ENCODE data around the gene PDK1. TPM values are rescaled to one million over a fixed set of nuclear protein-coding genes. Genes with fewer than 3 reads are reported as not detected.

PDK1 gene
- total RNA-seq, 1 donor from 2014 or later = 65.2 TPM

DNA sequence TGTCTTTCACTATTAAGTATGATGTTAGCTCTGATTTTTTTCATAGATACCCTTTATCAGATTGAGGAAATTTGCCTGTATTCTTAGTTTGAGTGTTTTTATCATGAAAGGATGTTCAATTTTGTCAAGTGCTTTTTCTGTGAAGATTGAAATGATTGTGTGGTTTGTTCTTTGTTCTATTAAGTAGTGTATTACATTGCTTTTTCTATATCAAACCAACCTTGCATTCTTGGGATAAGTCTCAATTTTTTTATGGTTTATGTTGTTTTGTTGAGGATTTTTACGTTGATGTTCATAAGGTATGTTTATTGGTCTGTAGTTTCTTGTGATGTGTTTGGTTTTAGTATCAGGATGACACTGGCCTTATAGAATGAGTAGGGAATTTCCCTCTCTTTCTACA, 19.1 kb downstream of the PDK1 start:
- Histone ChIP-seq H3K27ac (no peak overlapping the region), H3K4me3 (no peak overlapping the region), H3K27me3 (no peaks in the 10 kb centered on the region), H2AFZ (replicated peaks) (no peak overlapping the region), H3K36me3 (peaks cover 46% of the 10 kb centered on the region), H3K4me2 (no peak overlapping the region), H3K9ac (no peak overlapping the region), H3K79me2 (ENCODE audit: low read depth) (peaks cover 7% of the 10 kb centered on the region), H4K20me1 (ENCODE audit: low read depth) (peaks cover under 1% of the 10 kb centered on the region), H3K9me3 (ENCODE audit: low read depth) (peaks cover 12% of the 10 kb centered on the region), H3K4me1 (no peaks in the 10 kb centered on the region), H3F3A (ENCODE audit: low read depth) (peaks cover 7% of the 10 kb centered on the region)
- Mint-ChIP-seq H3K4me1 (no peaks in the 10 kb centered on the region), H3K36me3 (peaks cover 64% of the 10 kb centered on the region), H3K27ac (no peak overlapping the region), H3K27me3 (ENCODE audit: insufficient read depth, low read depth) (no peaks in the 10 kb centered on the region), H3K4me3 (no peak overlapping the region), H3K9me3 (peaks cover 43% of the 10 kb centered on the region)
- DNase-seq (ENCODE audit: low spot score) = no peak
- TF ChIP-seq, protein P1, sequence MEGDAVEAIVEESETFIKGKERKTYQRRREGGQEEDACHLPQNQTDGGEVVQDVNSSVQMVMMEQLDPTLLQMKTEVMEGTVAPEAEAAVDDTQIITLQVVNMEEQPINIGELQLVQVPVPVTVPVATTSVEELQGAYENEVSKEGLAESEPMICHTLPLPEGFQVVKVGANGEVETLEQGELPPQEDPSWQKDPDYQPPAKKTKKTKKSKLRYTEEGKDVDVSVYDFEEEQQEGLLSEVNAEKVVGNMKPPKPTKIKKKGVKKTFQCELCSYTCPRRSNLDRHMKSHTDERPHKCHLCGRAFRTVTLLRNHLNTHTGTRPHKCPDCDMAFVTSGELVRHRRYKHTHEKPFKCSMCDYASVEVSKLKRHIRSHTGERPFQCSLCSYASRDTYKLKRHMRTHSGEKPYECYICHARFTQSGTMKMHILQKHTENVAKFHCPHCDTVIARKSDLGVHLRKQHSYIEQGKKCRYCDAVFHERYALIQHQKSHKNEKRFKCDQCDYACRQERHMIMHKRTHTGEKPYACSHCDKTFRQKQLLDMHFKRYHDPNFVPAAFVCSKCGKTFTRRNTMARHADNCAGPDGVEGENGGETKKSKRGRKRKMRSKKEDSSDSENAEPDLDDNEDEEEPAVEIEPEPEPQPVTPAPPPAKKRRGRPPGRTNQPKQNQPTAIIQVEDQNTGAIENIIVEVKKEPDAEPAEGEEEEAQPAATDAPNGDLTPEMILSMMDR (IDR thresholded peaks at IDR 0.05) = no peak
- TF ChIP-seq EZH2phosphoT487 (IDR thresholded peaks at IDR 0.05) (no peak), EZH2 (IDR thresholded peaks at IDR 0.05) (no peak)

DNA sequence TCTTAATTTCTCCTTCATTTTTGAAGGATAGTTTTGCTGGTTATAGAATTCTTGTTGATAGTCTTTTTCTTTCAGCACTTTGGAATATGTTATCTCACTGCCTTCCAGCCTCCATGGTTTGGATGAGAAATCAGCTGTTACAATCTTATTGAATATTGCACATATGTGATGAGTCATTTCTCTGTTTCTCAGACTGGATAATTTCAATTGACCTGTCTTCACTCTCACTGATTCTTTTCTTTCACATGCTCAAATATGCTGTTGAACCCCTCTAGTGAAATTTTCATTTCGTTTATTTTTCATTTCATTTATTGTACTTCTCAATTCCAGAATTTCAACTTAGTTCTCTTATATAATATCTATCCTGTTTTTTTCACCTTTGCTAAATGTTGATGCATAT, 22.2 kb downstream of the PDK1 start:
- Histone ChIP-seq H3K36me3 (peaks cover 41% of the 10 kb centered on the region), H3K4me1 (no peaks in the 10 kb centered on the region), H3K79me2 (ENCODE audit: low read depth) (peaks cover 12% of the 10 kb centered on the region), H3K4me2 (no peak overlapping the region), H3K4me3 (no peak overlapping the region), H2AFZ (replicated peaks) (no peak overlapping the region), H3K9me3 (ENCODE audit: low read depth) (peaks cover 18% of the 10 kb centered on the region), H3F3A (ENCODE audit: low read depth) (peaks cover 7% of the 10 kb centered on the region), H3K27me3 (no peaks in the 10 kb centered on the region), H3K27ac (no peak overlapping the region), H3K9ac (no peak overlapping the region), H4K20me1 (ENCODE audit: low read depth) (no peaks in the 10 kb centered on the region)
- no peak overlapping the region for H3K4me3 Mint-ChIP-seq
- no peaks in the 10 kb centered on the region for H3K4me1 Mint-ChIP-seq
- H3K36me3 Mint-ChIP-seq = peaks cover 77% of the 10 kb centered on the region
- TF ChIP-seq, protein P1 (IDR thresholded peaks at IDR 0.05) = no peak
- no peak for TF ChIP-seq EZH2 (IDR thresholded peaks at IDR 0.05)
- no peak for TF ChIP-seq EZH2phosphoT487 (IDR thresholded peaks at IDR 0.05)
- DNase-seq (ENCODE audit: low spot score) = no peak
- no peaks in the 10 kb centered on the region for H3K27me3 Mint-ChIP-seq (ENCODE audit: insufficient read depth, low read depth)
- no peak overlapping the region for H3K27ac Mint-ChIP-seq
- peaks cover 47% of the 10 kb centered on the region for H3K9me3 Mint-ChIP-seq

DNA sequence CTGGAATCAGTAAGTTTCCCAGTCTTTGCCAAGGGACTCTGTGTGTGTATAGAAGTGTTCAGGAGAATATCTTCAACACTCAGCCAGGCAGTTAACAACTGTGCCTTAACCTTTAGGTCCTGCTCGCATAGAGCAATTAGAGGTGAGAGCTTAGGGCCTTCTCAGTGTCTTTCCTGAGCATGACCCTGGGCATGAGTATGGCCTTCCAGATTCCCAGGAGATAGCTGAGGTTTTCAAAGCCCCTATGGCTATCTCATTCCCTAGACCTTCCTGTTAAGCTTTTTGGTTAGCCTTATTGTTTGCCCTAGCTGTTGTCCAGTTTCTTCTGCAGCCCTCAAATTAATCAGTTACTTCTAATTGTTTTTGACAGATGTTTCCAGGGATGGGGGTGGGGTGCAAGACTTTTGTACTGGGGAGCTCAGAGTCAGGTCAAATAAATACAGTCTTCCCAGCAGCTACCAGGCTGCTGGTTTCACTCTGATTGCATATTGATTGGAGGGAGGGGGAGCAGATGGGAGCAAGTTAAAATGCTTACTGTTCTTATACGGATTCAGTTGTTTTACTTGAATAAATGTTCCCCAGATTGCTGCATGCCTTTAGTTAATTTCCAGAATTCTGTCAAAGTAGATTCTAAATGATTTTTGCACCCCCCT, 23.1 kb downstream of the PDK1 start:
- Histone ChIP-seq H3K27me3 (no peaks in the 10 kb centered on the region), H3K27ac (no peak overlapping the region), H3K79me2 (ENCODE audit: low read depth) (peaks cover 12% of the 10 kb centered on the region), H3K4me3 (no peak overlapping the region), H3K9ac (no peak overlapping the region), H3K36me3 (peaks cover 36% of the 10 kb centered on the region), H3F3A (ENCODE audit: low read depth) (peaks cover 7% of the 10 kb centered on the region), H3K4me2 (no peak overlapping the region), H4K20me1 (ENCODE audit: low read depth) (no peaks in the 10 kb centered on the region), H3K4me1 (no peaks in the 10 kb centered on the region), H3K9me3 (ENCODE audit: low read depth) (peaks cover 18% of the 10 kb centered on the region), H2AFZ (replicated peaks) (no peak overlapping the region)
- TF ChIP-seq EZH2phosphoT487 (IDR thresholded peaks at IDR 0.05) (no peak), EZH2 (IDR thresholded peaks at IDR 0.05) (no peak)
- TF ChIP-seq, protein P1 (IDR thresholded peaks at IDR 0.05) = no peak
- DNase-seq (ENCODE audit: low spot score) = no peak
- Mint-ChIP-seq H3K4me3 (no peak overlapping the region), H3K27ac (no peak overlapping the region), H3K27me3 (ENCODE audit: insufficient read depth, low read depth) (no peaks in the 10 kb centered on the region), H3K4me1 (no peaks in the 10 kb centered on the region), H3K9me3 (peaks cover 45% of the 10 kb centered on the region), H3K36me3 (peaks cover 70% of the 10 kb centered on the region)
